Glomerular visceral epithelial cell (primary cell): ENCODE results near the gene CHRNB1.

Experiments used
- DNase-seq: peaks from one replicate; pipeline ENCODE4 v3.0.0-alpha.2; 2016; ENCODE audit errors: extremely low spot score

CHRNB1 gene

GRCh38 chr17:7484067-7484918 is 39.4 kb downstream of the CHRNB1 start, which contains the start of gene POLR2A:
TSS of gene POLR2A (plus strand) at chr17:7484366.
- peak; percentile 99 for DNase-seq

- no peak for DNase-seq
Observed at GRCh38 chr17:7484919-7485377, 40.1 kb downstream of the CHRNB1 start.

- peak; percentile 18 for DNase-seq
Observed at GRCh38 chr17:7486181-7486580, 41.3 kb downstream of the CHRNB1 start.

- no peak for DNase-seq
Observed at GRCh38 chr17:7490144-7490543, 45.3 kb downstream of the CHRNB1 start.

DNA sequence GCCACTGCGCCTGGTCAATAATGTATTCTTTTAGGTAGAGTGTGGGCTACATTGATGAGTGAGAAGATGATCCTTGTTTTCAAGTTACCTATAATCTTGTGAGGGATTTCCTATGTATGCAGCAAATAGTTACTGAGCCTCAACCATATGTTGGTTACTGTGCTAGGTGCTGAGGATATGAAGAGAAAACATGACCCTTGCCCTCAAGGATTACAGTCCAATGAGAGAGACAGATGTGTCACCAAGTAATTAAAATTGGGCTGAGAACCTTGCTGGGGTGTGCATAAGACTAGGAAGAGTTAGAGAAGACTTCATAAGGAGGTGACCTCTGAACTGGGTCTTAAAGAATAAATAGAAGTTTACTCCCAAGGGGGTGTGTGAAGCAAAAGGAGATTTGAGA is 46.7 kb downstream of the CHRNB1 start:
- no peak for DNase-seq

DNA sequence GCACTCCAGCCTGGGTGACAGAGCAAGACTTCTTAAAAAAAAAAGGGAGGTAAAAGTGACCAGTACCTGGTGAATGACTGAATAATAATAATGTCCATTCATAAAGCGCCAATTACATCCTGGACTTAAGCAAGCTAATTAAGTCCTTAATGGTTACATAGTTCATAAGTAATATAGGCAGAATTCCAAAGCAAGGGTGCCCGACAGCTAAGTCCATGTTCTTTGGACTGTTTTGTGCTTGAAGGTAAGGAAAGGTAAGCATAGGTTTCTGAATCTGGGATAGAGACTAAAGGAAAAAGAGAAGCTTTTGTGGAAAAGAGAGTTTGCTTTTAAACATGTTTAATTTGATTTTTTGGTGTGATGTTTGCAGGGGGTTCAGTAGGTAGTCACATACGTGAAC is 49.1 kb downstream of the CHRNB1 start:
- no peak for DNase-seq

GRCh38 chr17:7495906-7496434 is 51.1 kb downstream of the CHRNB1 start:
- DNase-seq, result no peak

- DNase-seq, result no peak
Observed at GRCh38 chr17:7496470-7497183, 51.8 kb downstream of the CHRNB1 start.

DNA sequence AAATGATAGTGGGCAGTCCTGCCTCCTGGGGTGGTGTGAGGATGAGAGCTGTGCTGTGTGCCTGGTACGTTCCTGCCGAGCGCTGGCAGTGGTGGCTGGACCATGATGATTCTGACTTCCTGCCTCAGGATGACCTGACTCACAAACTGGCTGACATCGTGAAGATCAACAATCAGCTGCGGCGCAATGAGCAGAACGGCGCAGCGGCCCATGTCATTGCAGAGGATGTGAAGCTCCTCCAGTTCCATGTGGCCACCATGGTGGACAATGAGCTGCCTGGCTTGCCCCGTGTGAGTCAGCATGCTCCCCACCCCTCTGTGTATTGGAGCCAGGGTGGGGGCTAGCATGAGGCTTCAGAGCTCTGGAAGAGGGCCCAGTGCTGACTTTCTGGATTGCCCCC is 52.4 kb downstream of the CHRNB1 start:
- DNase-seq, result no peak

- no peak for DNase-seq
Observed at GRCh38 chr17:7497636-7498035, 52.8 kb downstream of the CHRNB1 start.

- no peak for DNase-seq
Observed at GRCh38 chr17:7499161-7499560, 54.3 kb downstream of the CHRNB1 start.

GRCh38 chr17:7501729-7502128 is 56.9 kb downstream of the CHRNB1 start:
- no peak for DNase-seq

DNA sequence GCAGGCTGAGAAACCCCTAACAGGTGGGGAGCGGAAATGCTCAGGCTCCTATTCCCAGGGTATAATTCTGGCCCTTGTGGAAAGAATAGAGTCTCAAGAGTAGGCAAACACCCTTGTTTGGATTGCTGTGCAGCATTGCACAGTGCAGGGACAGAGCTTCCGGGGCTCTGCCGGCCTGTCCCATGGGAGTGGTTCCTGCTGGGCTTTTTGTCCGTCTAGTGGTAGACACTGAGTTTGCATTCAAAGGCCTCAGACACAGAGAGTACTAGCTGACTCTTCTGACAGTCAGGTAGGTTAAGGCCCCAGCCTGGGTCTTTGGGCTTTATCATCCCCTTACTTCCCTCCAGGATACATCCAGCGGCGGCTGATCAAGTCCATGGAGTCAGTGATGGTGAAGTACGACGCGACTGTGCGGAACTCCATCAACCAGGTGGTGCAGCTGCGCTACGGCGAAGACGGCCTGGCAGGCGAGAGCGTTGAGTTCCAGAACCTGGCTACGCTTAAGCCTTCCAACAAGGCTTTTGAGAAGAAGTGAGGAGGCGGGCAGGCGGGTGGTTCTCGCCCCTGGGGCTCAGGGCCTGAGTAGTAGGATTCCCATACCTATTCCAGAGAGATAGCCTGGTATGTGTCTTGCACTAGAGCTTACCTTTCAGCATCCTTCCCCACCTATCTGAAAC is 57.4 kb downstream of the CHRNB1 start:
- no peak for DNase-seq

DNA sequence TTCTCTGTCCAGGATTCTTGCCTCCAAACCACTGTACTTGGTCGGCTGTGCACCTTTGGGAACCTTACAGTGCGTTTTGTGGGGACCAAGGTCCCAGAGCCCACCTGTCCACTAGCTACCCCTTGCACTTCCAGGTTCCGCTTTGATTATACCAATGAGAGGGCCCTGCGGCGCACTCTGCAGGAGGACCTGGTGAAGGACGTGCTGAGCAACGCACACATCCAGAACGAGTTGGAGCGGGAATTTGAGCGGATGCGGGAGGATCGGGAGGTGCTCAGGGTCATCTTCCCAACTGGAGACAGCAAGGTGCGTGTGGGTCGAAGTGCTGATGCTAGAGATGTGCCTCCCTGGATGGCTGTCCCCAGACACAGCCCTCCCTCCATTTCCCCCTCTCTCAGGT is 58.1 kb downstream of the CHRNB1 start:
- no peak for DNase-seq

- no peak for DNase-seq
Observed at GRCh38 chr17:7503521-7503920, 58.7 kb downstream of the CHRNB1 start.
